PC-3 (cell line): ENCODE data around the gene EIF5A2.

Experiments used
- CTCF ChIP-seq: fragments of 300-600 bp; sonication (generic); conservative IDR thresholded peaks from 2 replicates; pipeline ENCODE4 v1.5.1; 2017; ENCODE audit warnings: antibody characterized with exemption, low read depth, mild to moderate bottlenecking, low read length
- EZH2phosphoT487 ChIP-seq: fragments of 300-600 bp; sonication (generic); IDR thresholded peaks from 2 replicates; pipeline ENCODE4 v1.6.1; 2018; ENCODE audit warnings: mild to moderate bottlenecking, antibody characterized with exemption, low read length, borderline replicate concordance

- TF ChIP-seq CTCF: no peak
- no peak for TF ChIP-seq EZH2phosphoT487
These were observed 45.6 kb downstream of the EIF5A2 start for GRCh38 chr3:170862618-170863374.
